GM06990 (cell line): ENCODE data around the gene UTP25.

ENCODE experiments used
- DNase-seq: peaks from one replicate; pipeline ENCODE4 v3.0.0-alpha.2; 2011; ENCODE audit not compliant: insufficient read length; ENCODE audit errors: extremely low read depth
- H3K27me3 ChIP-seq: replicated peaks from 2 replicates; pipeline ENCODE4 v1.6.0; 2011; ENCODE audit warnings: low read length; ENCODE audit not compliant: control insufficient read depth, insufficient read depth
- H3K36me3 ChIP-seq: 2 replicates; pipeline ENCODE4 v1.5.1; 2011; ENCODE audit warnings: low read length; ENCODE audit not compliant: control insufficient read depth, insufficient read depth
- H3K4me3 ChIP-seq: replicated peaks from 2 replicates; pipeline ENCODE4 v1.5.1; 2011; ENCODE audit warnings: low read depth, mild to moderate bottlenecking, control low read depth, low read length
- TF ChIP-seq, protein P1 (sequence below): IDR thresholded peaks from 2 replicates; pipeline ENCODE4 v1.5.1; 2011; ENCODE audit warnings: low read length, control low read depth, mild to moderate bottlenecking, inconsistent platforms; ENCODE audit not compliant: insufficient read depth, poor library complexity, severe bottlenecking

UTP25 gene

GRCh38 chr1:209837671-209838070 lies 9.9 kb downstream of the UTP25 start:
- DNase-seq: no peak

DNA sequence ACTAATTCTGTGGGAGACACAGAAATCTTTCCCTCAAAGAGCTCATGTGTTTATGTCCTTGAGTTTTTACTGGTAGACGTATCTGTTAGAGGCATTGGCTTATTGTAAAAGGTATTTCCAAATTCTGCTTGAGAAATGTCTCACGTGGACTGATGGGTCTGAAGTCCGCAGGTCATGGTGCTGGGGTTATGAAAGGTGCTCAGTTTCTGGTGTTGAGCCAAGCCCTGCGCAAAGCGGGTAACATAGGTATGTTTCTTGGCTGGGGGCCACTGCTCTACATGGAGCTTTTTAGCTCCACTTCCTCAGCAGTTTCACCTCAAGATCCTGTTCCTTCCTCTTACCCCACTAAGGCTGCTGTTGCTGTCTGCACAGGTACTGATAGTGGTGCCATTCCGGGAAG lies 10.8 kb downstream of the UTP25 start:
- peaks cover 26% of the 10 kb centered on the region for H3K36me3 ChIP-seq

More at GRCh38 chr1:209837671-209838070, 9.9 kb downstream of the UTP25 start:
- Histone ChIP-seq H3K4me3 (no peak overlapping the region), H3K27me3 (no peaks in the 10 kb centered on the region), H3K36me3 (peaks cover 24% of the 10 kb centered on the region)
- TF ChIP-seq, protein P1, sequence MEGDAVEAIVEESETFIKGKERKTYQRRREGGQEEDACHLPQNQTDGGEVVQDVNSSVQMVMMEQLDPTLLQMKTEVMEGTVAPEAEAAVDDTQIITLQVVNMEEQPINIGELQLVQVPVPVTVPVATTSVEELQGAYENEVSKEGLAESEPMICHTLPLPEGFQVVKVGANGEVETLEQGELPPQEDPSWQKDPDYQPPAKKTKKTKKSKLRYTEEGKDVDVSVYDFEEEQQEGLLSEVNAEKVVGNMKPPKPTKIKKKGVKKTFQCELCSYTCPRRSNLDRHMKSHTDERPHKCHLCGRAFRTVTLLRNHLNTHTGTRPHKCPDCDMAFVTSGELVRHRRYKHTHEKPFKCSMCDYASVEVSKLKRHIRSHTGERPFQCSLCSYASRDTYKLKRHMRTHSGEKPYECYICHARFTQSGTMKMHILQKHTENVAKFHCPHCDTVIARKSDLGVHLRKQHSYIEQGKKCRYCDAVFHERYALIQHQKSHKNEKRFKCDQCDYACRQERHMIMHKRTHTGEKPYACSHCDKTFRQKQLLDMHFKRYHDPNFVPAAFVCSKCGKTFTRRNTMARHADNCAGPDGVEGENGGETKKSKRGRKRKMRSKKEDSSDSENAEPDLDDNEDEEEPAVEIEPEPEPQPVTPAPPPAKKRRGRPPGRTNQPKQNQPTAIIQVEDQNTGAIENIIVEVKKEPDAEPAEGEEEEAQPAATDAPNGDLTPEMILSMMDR: no peak

DNA sequence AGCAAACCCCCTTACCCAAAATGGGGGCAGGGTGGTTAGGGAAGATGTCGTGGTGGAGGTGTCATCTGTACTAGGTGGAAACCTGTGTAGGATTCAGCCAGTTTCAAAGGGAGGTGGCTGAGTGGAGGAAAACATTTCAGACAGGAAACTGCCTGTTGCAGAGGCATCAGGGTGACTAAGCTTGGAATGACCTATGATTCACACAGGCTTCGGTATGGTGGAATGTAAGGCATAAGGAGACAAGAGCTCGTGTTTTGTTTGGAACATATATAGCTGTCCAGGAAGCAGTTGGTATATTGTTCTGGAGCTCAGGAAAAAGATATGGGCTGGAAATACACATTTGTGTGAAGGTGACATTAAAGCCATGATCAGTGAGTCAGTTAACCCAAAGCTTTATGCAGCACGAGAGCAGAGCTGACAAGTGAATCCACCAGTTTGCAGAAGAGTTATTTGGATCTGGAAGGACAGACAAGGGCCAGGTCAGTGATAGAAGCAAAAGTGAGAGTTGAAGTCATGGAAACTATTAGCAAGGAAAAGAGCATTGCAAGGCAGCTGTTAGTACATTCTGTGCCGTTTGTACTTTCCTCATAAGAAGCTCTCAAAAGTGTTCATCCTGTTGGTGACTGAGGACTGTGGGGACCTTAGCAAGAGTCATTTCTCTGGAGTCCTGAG lies 12.2 kb downstream of the UTP25 start:
- H3K36me3 ChIP-seq: peaks cover 25% of the 10 kb centered on the region
- TF ChIP-seq, protein P1: no peak
- no peak overlapping the region for H3K4me3 ChIP-seq
- no peak for DNase-seq
- no peaks in the 10 kb centered on the region for H3K27me3 ChIP-seq

More for the DNA sequence above, 10.8 kb downstream of the UTP25 start:
- H3K27me3 ChIP-seq: no peaks in the 10 kb centered on the region
- no peak for DNase-seq
- no peak overlapping the region for H3K4me3 ChIP-seq
- TF ChIP-seq, protein P1: no peak

GRCh38 chr1:209840611-209841010 lies 12.8 kb downstream of the UTP25 start:
- TF ChIP-seq, protein P1: no peak
- Histone ChIP-seq H3K4me3 (no peak overlapping the region), H3K36me3 (peaks cover 25% of the 10 kb centered on the region)

GRCh38 chr1:209844695-209845407 lies 17.1 kb downstream of the UTP25 start:
- H3K27me3 ChIP-seq: no peaks in the 10 kb centered on the region
- DNase-seq: no peak
- TF ChIP-seq, protein P1: no peak
- no peak overlapping the region for H3K4me3 ChIP-seq
- peaks cover 16% of the 10 kb centered on the region for H3K36me3 ChIP-seq

More at GRCh38 chr1:209840611-209841010, 12.8 kb downstream of the UTP25 start:
- H3K27me3 ChIP-seq: no peaks in the 10 kb centered on the region
- no peak for DNase-seq
